ENCODE data around the gene HIVEP1.

DNA sequence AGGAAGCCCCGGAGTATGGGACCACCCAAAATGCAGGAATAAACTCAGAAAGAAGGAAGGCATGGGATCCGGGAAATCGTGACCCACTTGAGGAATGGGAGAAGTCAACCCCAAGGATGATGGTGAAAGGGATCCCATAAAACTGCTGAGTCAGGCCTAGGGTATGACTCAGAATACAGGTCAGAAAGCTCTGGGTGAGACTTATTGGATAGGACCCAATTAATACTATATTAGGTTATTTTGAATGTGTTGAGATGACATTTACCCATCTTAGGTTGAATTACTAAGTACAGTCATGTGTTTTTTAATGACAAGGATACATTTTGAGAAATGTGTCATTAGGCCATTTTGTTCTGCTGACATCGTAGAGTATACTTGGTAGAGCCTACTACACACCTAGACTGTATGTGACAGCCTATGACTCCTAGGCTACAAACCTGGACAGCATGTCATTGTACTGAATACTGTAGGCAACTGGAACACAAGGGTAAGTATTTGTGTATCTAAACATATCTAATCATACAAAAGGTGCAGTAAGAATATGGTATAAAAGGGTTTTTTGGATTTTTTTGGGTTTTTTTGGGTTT lies 17.1 kb upstream of the HIVEP1 start:
- TF ChIP-seq, protein P1, sequence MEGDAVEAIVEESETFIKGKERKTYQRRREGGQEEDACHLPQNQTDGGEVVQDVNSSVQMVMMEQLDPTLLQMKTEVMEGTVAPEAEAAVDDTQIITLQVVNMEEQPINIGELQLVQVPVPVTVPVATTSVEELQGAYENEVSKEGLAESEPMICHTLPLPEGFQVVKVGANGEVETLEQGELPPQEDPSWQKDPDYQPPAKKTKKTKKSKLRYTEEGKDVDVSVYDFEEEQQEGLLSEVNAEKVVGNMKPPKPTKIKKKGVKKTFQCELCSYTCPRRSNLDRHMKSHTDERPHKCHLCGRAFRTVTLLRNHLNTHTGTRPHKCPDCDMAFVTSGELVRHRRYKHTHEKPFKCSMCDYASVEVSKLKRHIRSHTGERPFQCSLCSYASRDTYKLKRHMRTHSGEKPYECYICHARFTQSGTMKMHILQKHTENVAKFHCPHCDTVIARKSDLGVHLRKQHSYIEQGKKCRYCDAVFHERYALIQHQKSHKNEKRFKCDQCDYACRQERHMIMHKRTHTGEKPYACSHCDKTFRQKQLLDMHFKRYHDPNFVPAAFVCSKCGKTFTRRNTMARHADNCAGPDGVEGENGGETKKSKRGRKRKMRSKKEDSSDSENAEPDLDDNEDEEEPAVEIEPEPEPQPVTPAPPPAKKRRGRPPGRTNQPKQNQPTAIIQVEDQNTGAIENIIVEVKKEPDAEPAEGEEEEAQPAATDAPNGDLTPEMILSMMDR (tag by site-specific recombination; IDR thresholded peaks at IDR 0.05), result no peak
- TF ChIP-seq ZNF211 (tag by site-specific recombination; IDR thresholded peaks at IDR 0.05; ENCODE audit: low read depth) (no peak), SP2 (tag by site-specific recombination; IDR thresholded peaks at IDR 0.05) (no peak), ZNF175 (tag by site-specific recombination; IDR thresholded peaks at IDR 0.05) (no peak), OVOL3 (tag by site-specific recombination; IDR thresholded peaks at IDR 0.05) (no peak), ZNF121 (tag by site-specific recombination; IDR thresholded peaks at IDR 0.05) (no peak), KLF7 (tag by site-specific recombination; IDR thresholded peaks at IDR 0.05; ENCODE audit: borderline replicate concordance) (no peak), ZBTB8A (tag by site-specific recombination; IDR thresholded peaks at IDR 0.05) (no peak), ZNF610 (tag by site-specific recombination; IDR thresholded peaks at IDR 0.05; ENCODE audit: borderline replicate concordance) (no peak), ZNF654 (tag by site-specific recombination; IDR thresholded peaks at IDR 0.05; ENCODE audit: low read depth) (no peak)
- TF ChIP-seq, protein P2, sequence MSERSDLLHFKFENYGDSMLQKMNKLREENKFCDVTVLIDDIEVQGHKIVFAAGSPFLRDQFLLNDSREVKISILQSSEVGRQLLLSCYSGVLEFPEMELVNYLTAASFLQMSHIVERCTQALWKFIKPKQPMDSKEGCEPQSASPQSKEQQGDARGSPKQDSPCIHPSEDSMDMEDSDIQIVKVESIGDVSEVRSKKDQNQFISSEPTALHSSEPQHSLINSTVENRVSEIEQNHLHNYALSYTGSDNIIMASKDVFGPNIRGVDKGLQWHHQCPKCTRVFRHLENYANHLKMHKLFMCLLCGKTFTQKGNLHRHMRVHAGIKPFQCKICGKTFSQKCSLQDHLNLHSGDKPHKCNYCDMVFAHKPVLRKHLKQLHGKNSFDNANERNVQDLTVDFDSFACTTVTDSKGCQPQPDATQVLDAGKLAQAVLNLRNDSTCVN (tag by site-specific recombination; optimal IDR thresholded peaks at IDR 0.05), result no peak
- TF ChIP-seq, protein P3, sequence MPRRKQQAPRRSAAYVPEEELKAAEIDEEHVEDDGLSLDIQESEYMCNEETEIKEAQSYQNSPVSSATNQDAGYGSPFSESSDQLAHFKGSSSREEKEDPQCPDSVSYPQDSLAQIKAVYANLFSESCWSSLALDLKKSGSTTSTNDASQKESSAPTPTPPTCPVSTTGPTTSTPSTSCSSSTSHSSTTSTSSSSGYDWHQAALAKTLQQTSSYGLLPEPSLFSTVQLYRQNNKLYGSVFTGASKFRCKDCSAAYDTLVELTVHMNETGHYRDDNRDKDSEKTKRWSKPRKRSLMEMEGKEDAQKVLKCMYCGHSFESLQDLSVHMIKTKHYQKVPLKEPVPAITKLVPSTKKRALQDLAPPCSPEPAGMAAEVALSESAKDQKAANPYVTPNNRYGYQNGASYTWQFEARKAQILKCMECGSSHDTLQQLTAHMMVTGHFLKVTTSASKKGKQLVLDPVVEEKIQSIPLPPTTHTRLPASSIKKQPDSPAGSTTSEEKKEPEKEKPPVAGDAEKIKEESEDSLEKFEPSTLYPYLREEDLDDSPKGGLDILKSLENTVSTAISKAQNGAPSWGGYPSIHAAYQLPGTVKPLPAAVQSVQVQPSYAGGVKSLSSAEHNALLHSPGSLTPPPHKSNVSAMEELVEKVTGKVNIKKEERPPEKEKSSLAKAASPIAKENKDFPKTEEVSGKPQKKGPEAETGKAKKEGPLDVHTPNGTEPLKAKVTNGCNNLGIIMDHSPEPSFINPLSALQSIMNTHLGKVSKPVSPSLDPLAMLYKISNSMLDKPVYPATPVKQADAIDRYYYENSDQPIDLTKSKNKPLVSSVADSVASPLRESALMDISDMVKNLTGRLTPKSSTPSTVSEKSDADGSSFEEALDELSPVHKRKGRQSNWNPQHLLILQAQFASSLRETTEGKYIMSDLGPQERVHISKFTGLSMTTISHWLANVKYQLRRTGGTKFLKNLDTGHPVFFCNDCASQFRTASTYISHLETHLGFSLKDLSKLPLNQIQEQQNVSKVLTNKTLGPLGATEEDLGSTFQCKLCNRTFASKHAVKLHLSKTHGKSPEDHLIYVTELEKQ (tag by site-specific recombination; IDR thresholded peaks at IDR 0.05; ENCODE audit: borderline replicate concordance), result no peak
- TF ChIP-seq, protein P4, sequence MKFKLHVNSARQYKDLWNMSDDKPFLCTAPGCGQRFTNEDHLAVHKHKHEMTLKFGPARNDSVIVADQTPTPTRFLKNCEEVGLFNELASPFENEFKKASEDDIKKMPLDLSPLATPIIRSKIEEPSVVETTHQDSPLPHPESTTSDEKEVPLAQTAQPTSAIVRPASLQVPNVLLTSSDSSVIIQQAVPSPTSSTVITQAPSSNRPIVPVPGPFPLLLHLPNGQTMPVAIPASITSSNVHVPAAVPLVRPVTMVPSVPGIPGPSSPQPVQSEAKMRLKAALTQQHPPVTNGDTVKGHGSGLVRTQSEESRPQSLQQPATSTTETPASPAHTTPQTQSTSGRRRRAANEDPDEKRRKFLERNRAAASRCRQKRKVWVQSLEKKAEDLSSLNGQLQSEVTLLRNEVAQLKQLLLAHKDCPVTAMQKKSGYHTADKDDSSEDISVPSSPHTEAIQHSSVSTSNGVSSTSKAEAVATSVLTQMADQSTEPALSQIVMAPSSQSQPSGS (tag by site-specific recombination; IDR thresholded peaks at IDR 0.05; ENCODE audit: low read depth), result no peak

All from HEK293 (cell line).